HG02623 (cell line): ENCODE data around the gene GPR143.
"Not testable (repeated sequence)": the region's sequence is repeated elsewhere in the genome, so short reads cannot be mapped to it uniquely, and the experiment has no call there.

Source experiments
- ATAC-seq: cut with Tn5 transposase; IDR thresholded peaks from one replicate; pipeline ENCODE4 v1.9.1; 2021; ENCODE audit warnings: moderate library complexity; ENCODE audit not compliant: unreplicated experiment

The GPR143 gene

GRCh38 chrX:9765737-9766097, at the start of gene GPR143:
Gene GPR143, minus strand, starts transcription at chrX:9765847. Its CDS starts 30 bp downstream, at chrX:9765817.
- ATAC-seq: no peak

- not testable (repeated sequence) for ATAC-seq
Observed at GRCh38 chrX:9811086-9811485, 45.4 kb upstream of the GPR143 start.

DNA sequence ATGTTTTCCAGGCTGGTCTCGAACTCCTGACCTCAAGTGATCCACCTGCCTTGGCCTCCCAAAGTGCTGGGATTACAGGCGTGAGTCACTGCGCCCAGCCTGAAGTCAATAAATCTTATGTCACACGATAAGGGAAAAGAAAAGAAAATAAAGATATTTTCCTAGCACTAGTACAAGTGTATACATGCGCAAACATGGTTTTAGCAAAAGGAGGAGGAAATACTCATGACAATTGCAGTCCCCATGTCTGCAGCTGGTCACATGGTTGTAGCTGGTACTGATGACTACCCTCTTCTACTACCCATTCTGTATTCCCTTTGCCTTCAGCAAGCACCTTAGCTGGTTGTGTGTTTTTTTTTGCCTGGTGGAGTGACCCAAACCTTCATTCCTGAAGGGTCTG, 44.2 kb upstream of the GPR143 start:
- ATAC-seq: not testable (repeated sequence)

- ATAC-seq: no peak
Observed at GRCh38 chrX:9807355-9808182, 41.9 kb upstream of the GPR143 start.

DNA sequence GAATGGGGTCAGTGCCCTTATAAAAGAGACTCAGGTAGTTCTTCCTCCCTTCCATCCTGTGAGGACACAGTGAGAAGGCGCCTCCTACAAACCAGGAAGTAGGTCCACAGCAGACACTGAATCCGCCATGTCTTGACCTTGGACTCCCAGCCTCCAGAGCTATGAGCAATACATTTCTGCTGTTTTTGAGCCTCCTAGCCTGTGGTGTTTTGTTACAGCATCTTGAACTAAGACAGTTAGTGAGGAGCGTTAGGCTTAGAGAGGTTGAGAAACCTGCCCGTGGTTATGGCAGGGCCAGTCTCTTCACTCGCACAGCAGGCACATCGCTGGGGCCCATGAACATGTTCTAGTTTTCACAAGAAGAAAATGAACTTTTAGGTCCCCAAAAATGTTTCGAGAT, 40.3 kb upstream of the GPR143 start:
- ATAC-seq: no peak

- no peak for ATAC-seq
Observed at GRCh38 chrX:9804444-9804843, 38.8 kb upstream of the GPR143 start.

GRCh38 chrX:9802737-9803136, 37.1 kb upstream of the GPR143 start:
- ATAC-seq: no peak

- no peak for ATAC-seq
Observed at GRCh38 chrX:9797384-9798360, 32.0 kb upstream of the GPR143 start.

DNA sequence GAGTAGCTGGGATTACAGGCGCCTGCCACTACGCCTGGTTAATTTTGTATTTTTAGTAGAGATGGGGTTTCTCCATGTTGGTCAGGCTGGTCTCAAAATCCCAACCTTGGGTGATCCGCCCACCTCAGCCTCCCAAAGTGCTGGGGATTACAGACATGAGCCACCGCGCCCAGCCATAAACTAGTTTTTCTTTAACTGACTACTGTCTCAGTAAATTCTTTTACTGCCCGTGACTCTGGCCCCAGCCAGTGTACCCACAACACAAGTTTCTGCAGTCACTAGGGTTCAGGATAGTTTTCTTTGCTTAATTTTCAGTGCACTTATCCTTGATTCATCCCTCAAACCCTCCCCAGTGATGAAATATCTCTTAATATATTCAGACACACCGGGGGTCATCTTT, 28.8 kb upstream of the GPR143 start:
- ATAC-seq: no peak

GRCh38 chrX:9790866-9791265, 25.2 kb upstream of the GPR143 start:
- ATAC-seq: no peak

DNA sequence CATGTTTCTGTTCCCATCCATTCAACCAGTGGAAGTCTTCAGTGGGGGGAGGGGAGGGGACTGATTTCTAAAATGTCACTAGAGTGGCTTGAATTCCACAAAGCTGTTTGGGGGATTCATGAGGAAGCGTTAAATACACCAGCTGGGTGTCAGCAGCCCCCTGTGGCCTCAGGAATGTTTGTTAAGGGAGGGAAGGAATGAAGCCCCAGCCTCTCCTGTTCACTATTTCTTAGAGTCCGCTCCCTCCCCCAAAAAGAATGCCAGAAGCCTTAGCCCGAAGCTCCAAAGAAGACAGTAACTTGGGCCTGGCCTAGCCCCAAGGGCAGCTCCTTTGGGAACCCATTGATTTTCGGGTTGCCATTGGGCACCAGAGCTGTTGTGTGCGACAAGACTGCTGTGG, 23.9 kb upstream of the GPR143 start:
- ATAC-seq: no peak

- ATAC-seq: no peak
Observed at GRCh38 chrX:9788911-9789310, 23.3 kb upstream of the GPR143 start.

GRCh38 chrX:9786798-9787635, 21.4 kb upstream of the GPR143 start:
- ATAC-seq: no peak

GRCh38 chrX:9785944-9786797, 20.5 kb upstream of the GPR143 start, which contains the start of gene SHROOM2:
Gene SHROOM2, plus strand, starts transcription at chrX:9786429. Its CDS starts 117 bp downstream, at chrX:9786546.
- no peak for ATAC-seq

DNA sequence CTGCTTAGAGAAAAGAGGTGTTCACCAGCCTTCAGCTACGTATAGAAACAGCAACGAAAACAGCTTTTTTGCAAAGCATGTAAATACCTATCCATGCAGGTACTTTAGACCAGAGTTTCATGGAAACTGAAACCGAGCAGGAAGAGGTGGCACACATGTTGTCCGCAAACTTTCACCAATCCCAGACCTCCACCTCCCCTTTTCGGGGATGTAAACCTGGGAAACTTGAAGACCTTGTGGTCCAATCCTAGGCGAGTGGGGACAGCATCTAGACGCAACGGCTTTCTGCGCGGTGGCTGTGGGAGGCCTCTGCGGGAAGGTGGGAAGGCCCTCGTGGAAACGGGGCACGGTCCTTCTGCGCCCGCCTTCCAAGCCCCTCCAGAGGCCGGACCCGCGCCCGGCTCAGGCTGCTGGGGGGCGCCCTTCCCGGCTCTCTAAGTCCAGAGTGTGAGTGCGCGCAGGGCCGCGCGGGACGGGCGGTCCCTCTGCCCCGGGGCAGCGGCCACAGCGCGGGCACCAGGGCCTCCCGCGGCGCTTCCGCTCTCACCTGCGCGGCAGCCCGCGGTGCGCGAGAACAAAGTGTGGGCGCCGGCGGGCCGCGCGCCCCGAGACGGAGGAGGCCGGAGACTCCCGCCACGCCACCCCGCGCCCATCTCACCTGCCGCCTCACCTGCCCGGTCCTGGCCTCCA, 19.8 kb upstream of the GPR143 start:
- no peak for ATAC-seq

GRCh38 chrX:9784332-9784731, 18.7 kb upstream of the GPR143 start:
- ATAC-seq: no peak

DNA sequence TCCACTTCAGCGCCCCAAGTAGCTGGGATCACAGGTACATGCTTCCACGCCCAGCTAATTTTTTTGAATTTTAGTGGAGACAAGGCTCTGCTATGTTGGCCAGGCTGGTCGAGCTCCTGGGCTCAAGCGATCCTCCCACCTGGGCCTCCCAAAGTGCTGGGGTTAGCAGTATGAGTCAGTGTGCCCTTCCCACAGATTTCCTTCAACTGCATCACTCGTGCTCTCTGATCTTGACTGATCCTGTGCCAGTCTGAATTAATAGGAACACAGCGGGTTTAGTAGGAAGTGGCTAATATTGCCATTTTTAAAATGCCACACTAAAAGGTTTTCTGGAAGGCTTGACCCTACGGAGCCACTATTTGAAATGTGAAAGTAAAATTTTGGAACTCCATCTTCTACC, 16.3 kb upstream of the GPR143 start:
- ATAC-seq: no peak

- no peak for ATAC-seq
Observed at GRCh38 chrX:9775930-9776329, 10.3 kb upstream of the GPR143 start.

DNA sequence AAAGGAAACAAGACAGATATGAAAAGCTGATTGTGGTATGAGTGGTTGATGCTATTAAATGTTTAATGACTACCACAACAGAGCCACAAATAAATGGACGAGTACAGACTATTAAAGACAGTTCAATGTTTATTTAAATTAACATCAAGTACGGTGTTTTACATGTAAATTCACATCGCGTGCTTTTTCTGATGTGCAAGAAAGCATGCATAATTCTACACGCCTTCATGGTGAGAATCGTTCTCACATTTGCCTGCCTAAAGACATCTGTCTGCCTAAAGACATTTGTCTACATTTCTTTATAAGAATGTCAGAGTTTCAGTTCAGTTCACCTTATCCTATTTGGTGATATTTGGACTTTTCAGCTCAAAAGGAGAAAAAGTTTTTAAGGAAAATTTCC, 7.3 kb upstream of the GPR143 start:
- ATAC-seq: no peak
